ENCODE results near the gene CCDC110.
"Not testable (repeated sequence)": the region's sequence is repeated elsewhere in the genome, so short reads cannot be mapped to it uniquely, and the experiment has no call there.

Gene CCDC110

GRCh38 chr4:185471235-185472102 lies at the start of gene CCDC110:
CCDC110 (minus strand) TSS chr4:185471733; CDS start chr4:185471683, 50 bp downstream.
- DNase-seq, result peak; percentile 91 to 94

- DNase-seq, result no peak
These were observed 48.6 kb upstream of the CCDC110 start for GRCh38 chr4:185520119-185520518.

- no peak for DNase-seq
These were observed 47.0 kb upstream of the CCDC110 start for GRCh38 chr4:185518494-185518893.

- no peak for DNase-seq
These were observed 46.5 kb upstream of the CCDC110 start for GRCh38 chr4:185518069-185518468.

GRCh38 chr4:185515248-185515647 lies 43.7 kb upstream of the CCDC110 start:
- DNase-seq, result no peak

GRCh38 chr4:185514182-185514697 lies 42.7 kb upstream of the CCDC110 start:
- DNase-seq, result no peak

- no peak for DNase-seq
These were observed 42.1 kb upstream of the CCDC110 start for GRCh38 chr4:185513489-185514181.

GRCh38 chr4:185512516-185512915 lies 41.0 kb upstream of the CCDC110 start:
- no peak for DNase-seq

GRCh38 chr4:185511243-185511642 lies 39.7 kb upstream of the CCDC110 start:
- not testable (repeated sequence) for DNase-seq

- DNase-seq, result no peak
These were observed 39.3 kb upstream of the CCDC110 start for GRCh38 chr4:185510806-185511205.

GRCh38 chr4:185508181-185508580 lies 36.6 kb upstream of the CCDC110 start:
- DNase-seq, result no peak

- DNase-seq, result no peak
These were observed 34.9 kb upstream of the CCDC110 start for GRCh38 chr4:185506422-185506821.

- no peak for DNase-seq
These were observed 32.8 kb upstream of the CCDC110 start for GRCh38 chr4:185504098-185505047.

GRCh38 chr4:185502386-185502785 lies 30.9 kb upstream of the CCDC110 start:
- no peak for DNase-seq

GRCh38 chr4:185500576-185500975 lies 29.0 kb upstream of the CCDC110 start:
- no peak for DNase-seq

GRCh38 chr4:185500035-185500434 lies 28.5 kb upstream of the CCDC110 start:
- no peak for DNase-seq

- no peak for DNase-seq
These were observed 17.1 kb upstream of the CCDC110 start for GRCh38 chr4:185488650-185489049.

GRCh38 chr4:185481401-185481800 lies 9.9 kb upstream of the CCDC110 start:
- DNase-seq, result no peak

- no peak for DNase-seq
These were observed 8.6 kb upstream of the CCDC110 start for GRCh38 chr4:185480016-185480732.

GRCh38 chr4:185479507-185479971 lies 8.0 kb upstream of the CCDC110 start:
- DNase-seq, result no peak

GRCh38 chr4:185473247-185473646 lies 1.7 kb upstream of the CCDC110 start:
- DNase-seq, result no peak

GRCh38 chr4:185472103-185472542 lies 590 bp upstream of the CCDC110 start:
- DNase-seq, result no peak

Data from stimulated activated CD4-positive, alpha-beta T cell treated with anti-CD3 and anti-CD28 coated beads, Interleukin-2, amount 100 ng/mL, for 48 hours (primary cell).